Liver (tissue), 9 donors: ENCODE results near the gene NTNG2. TPM values are rescaled to one million over a fixed set of nuclear protein-coding genes. Genes with fewer than 3 reads are reported as not detected.
A peak's percentile ranks its signal among the peaks of the same experiment; 100 is the strongest.

Experiments used
- DNase-seq: peaks from one replicate; pipeline ENCODE4 v3.0.0-alpha.2; 2017; ENCODE audit warnings: low spot score
- H3K27ac ChIP-seq, 2 donors: one replicate each; pipeline ENCODE4 v1.7.0; 2013; ENCODE audit warnings: inconsistent platforms in 2 of 2, low read length in 2 of 2, control low read depth in 1 of 2, low read depth in 1 of 2, mild to moderate bottlenecking in 1 of 2
- H3K27me3 ChIP-seq, 4 donors: one replicate each; pipeline versions ENCODE4 v1.6.1 to v1.7.0; 2013; ENCODE audit warnings: low read length in 3 of 4, inconsistent platforms in 1 of 4, mild to moderate bottlenecking in 1 of 4, moderate library complexity in 1 of 4; ENCODE audit not compliant: control insufficient read depth in 4 of 4, insufficient read depth in 4 of 4
- H3K36me3 ChIP-seq, 4 donors: one replicate each; pipeline versions ENCODE4 v1.6.1 to v1.7.0; 2013; ENCODE audit warnings: low read length in 3 of 4, mild to moderate bottlenecking in 3 of 4, low read depth in 1 of 4, moderate library complexity in 1 of 4; ENCODE audit not compliant: control insufficient read depth in 4 of 4, insufficient read depth in 3 of 4
- H3K4me1 ChIP-seq, 4 donors: one replicate each; pipeline versions ENCODE4 v1.6.1 to v1.7.0; 2013; ENCODE audit warnings: low read length in 3 of 4, mild to moderate bottlenecking in 3 of 4, moderate library complexity in 1 of 4; ENCODE audit not compliant: control insufficient read depth in 4 of 4, insufficient read depth in 4 of 4
- H3K4me3 ChIP-seq, 3 donors: one replicate each; pipeline versions ENCODE4 v1.6.1 to v1.7.0; 2013; ENCODE audit warnings: low read length in 3 of 3, control low read depth in 1 of 3, low read depth in 1 of 3, mild to moderate bottlenecking in 1 of 3
- H3K9ac ChIP-seq, 2 donors: one replicate each; pipeline ENCODE4 v1.7.0; 2013; ENCODE audit warnings: low read length in 2 of 2, mild to moderate bottlenecking in 2 of 2, moderate library complexity in 2 of 2, control low read depth in 1 of 2, low read depth in 1 of 2
- H3K9me3 ChIP-seq, 4 donors: one replicate each; pipeline versions ENCODE4 v1.6.1 to v1.7.0; 2013; ENCODE audit warnings: low read length in 3 of 4; ENCODE audit not compliant: control insufficient read depth in 4 of 4
- EGR1 ChIP-seq, 2 donors: IDR thresholded peaks; 2 replicates each; pipeline ENCODE4 v1.6.1; 2016 to 2018; ENCODE audit warnings: antibody characterized with exemption in 2 of 2, low read depth in 2 of 2
- FOXA1 ChIP-seq: IDR thresholded peaks from 2 replicates; pipeline ENCODE4 v1.6.1; 2016; ENCODE audit warnings: antibody characterized with exemption
- FOXA2 ChIP-seq: IDR thresholded peaks from 2 replicates; pipeline ENCODE4 v1.6.1; 2016; ENCODE audit warnings: antibody characterized with exemption
- GABPA ChIP-seq, 2 donors: IDR thresholded peaks in 1 of 2; conservative IDR thresholded peaks in 1 of 2; 2 replicates each; pipeline ENCODE4 v1.6.1; 2016; ENCODE audit warnings: antibody characterized with exemption in 2 of 2, mild to moderate bottlenecking in 1 of 2, moderate library complexity in 1 of 2
- HNF4A ChIP-seq, 2 donors: conservative IDR thresholded peaks; 2 replicates each; pipeline ENCODE4 v1.6.1; 2016; ENCODE audit warnings: antibody characterized with exemption in 2 of 2, mild to moderate bottlenecking in 2 of 2
- HNF4G ChIP-seq: IDR thresholded peaks from 2 replicates; pipeline ENCODE4 v1.6.1; 2016; ENCODE audit warnings: antibody characterized with exemption
- JUND ChIP-seq, 2 donors: IDR thresholded peaks; 2 replicates each; pipeline ENCODE4 v1.6.1; 2016; ENCODE audit warnings: antibody characterized with exemption in 2 of 2
- NR2F2 ChIP-seq: IDR thresholded peaks from 2 replicates; pipeline ENCODE4 v1.6.1; 2016; ENCODE audit warnings: antibody characterized with exemption
- RAD21 ChIP-seq, 2 donors: IDR thresholded peaks; 2 replicates each; pipeline ENCODE4 v1.6.1; 2016; ENCODE audit warnings: antibody characterized with exemption in 2 of 2, mild to moderate bottlenecking in 2 of 2
- RXRA ChIP-seq, 2 donors: IDR thresholded peaks; 2 replicates each; pipeline ENCODE4 v1.6.1; 2017 to 2018; ENCODE audit warnings: antibody characterized with exemption in 2 of 2, mild to moderate bottlenecking in 1 of 2
- SP1 ChIP-seq: IDR thresholded peaks from 2 replicates; pipeline ENCODE4 v1.6.1; 2018; ENCODE audit warnings: antibody characterized with exemption, mild to moderate bottlenecking
- YY1 ChIP-seq: IDR thresholded peaks from 2 replicates; pipeline ENCODE4 v1.6.1; 2016; ENCODE audit warnings: antibody characterized with exemption, mild to moderate bottlenecking
- WGBS: extraction: QIAGEN DNeasy Blood & Tissue Kit; methylation state at CpG from one replicate; pipeline ENCODE4 v1.1.7; 2013; 5-methylcytosine and 5-hydroxymethylcytosine counted together
- polyA plus RNA-seq, 2 donors: library from polyadenylated mRNA; stranded (reverse) in 1 of 2; unstranded in 1 of 2; fragments of 200-250 nt in 1 of 2; fragments of >200 nt in 1 of 2; fragmentation: Nextera tagmentation in 1 of 2; extraction: Ambion mirVana in 1 of 2; gene quantifications; one replicate each; pipeline versions ENCODE4 v1.2.1 to v1.2.3, GENCODE V29; 2013 to 2015
- total RNA-seq, 2 donors: library from RNA; depleted of rRNA; stranded (reverse); fragments of >200 nt; gene quantifications; one replicate each; pipeline ENCODE4 v1.2.3, GENCODE V29; 2014
- TF ChIP-seq, protein P1 (sequence below): fragments of 150-350 bp; IDR thresholded peaks from 2 replicates; pipeline ENCODE4 v1.5.1; 2017; ENCODE audit warnings: improper control_type of control experiment, low read depth, low read length; ENCODE audit not compliant: missing input control
- TF ChIP-seq, protein P2 (sequence below): IDR thresholded peaks from 2 replicates; pipeline ENCODE4 v1.6.1; 2016; ENCODE audit warnings: antibody characterized with exemption
- TF ChIP-seq, protein P3 (sequence below): IDR thresholded peaks from 2 replicates; pipeline ENCODE4 v1.6.1; 2016; ENCODE audit warnings: antibody characterized with exemption
- TF ChIP-seq, protein P4 (sequence below): IDR thresholded peaks from 2 replicates; pipeline ENCODE4 v1.6.1; 2016; ENCODE audit warnings: antibody characterized with exemption
- donor health status: healthy.
- donor health status: healthy.
- donor health status: healthy.
- donor health status: healthy.
- donor health status: healthy.

The NTNG2 gene
- total and polyA plus RNA-seq, 4 donors, result 0.12 to 0.42 (median 0.28) TPM; not detected in 1

GRCh38 chr9:132235894-132236661 lies 74.2 kb downstream of the NTNG2 start:
- DNase-seq, result peak; percentile 80
- Histone ChIP-seq H3K9ac (no peak overlapping the region), H3K9me3 (no peaks in the 10 kb centered on the region), H3K27ac (no peak overlapping the region), H3K4me1 (peaks cover 0 to 4% (median 0%) of the 10 kb centered on the region in 4 donors), H3K27me3 (peaks cover 0 to 4% (median 1%) of the 10 kb centered on the region in 4 donors), H3K36me3 (no peaks in the 10 kb centered on the region), H3K4me3 (no peak overlapping the region)
- TF ChIP-seq YY1, result no peak
- no peak for TF ChIP-seq FOXA1
- TF ChIP-seq JUND (IDR thresholded peaks at IDR 0.05), result no peak
- TF ChIP-seq EGR1 (IDR thresholded peaks at IDR 0.05; ENCODE audit: low read depth in 2 of 2), result no peak
- no peak for TF ChIP-seq SP1
- peak; percentile 91 to 95 for TF ChIP-seq RAD21 (IDR thresholded peaks at IDR 0.05)
- TF ChIP-seq, protein P1, sequence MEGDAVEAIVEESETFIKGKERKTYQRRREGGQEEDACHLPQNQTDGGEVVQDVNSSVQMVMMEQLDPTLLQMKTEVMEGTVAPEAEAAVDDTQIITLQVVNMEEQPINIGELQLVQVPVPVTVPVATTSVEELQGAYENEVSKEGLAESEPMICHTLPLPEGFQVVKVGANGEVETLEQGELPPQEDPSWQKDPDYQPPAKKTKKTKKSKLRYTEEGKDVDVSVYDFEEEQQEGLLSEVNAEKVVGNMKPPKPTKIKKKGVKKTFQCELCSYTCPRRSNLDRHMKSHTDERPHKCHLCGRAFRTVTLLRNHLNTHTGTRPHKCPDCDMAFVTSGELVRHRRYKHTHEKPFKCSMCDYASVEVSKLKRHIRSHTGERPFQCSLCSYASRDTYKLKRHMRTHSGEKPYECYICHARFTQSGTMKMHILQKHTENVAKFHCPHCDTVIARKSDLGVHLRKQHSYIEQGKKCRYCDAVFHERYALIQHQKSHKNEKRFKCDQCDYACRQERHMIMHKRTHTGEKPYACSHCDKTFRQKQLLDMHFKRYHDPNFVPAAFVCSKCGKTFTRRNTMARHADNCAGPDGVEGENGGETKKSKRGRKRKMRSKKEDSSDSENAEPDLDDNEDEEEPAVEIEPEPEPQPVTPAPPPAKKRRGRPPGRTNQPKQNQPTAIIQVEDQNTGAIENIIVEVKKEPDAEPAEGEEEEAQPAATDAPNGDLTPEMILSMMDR, result peak; percentile 89
- 46% methylated on average over 19 of the region's 19 CpGs for WGBS

- Histone ChIP-seq H3K36me3 (no peaks in the 10 kb centered on the region), H3K4me3 (no peak overlapping the region), H3K9me3 (no peaks in the 10 kb centered on the region), H3K27me3 (peaks cover 0 to 2% (median 0%) of the 10 kb centered on the region in 4 donors), H3K27ac (no peak overlapping the region), H3K4me1 (peaks cover 5 to 9% (median 5%) of the 10 kb centered on the region in 4 donors), H3K9ac (no peak overlapping the region)
- whole genome bisulfite sequencing, result 44% methylated on average over 18 of the region's 18 CpGs
- TF ChIP-seq YY1 (no peak), RAD21 (IDR thresholded peaks at IDR 0.05) (no peak), SP1 (no peak), HNF4A (conservative IDR thresholded peaks at IDR 0.05) (no peak), GABPA (IDR thresholded peaks at IDR 0.05 in 1 of 2, conservative IDR thresholded peaks at IDR 0.05 in 1 of 2) (no peak)
- TF ChIP-seq, protein P2, sequence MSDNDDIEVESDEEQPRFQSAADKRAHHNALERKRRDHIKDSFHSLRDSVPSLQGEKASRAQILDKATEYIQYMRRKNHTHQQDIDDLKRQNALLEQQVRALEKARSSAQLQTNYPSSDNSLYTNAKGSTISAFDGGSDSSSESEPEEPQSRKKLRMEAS, result no peak
- TF ChIP-seq, protein P3, sequence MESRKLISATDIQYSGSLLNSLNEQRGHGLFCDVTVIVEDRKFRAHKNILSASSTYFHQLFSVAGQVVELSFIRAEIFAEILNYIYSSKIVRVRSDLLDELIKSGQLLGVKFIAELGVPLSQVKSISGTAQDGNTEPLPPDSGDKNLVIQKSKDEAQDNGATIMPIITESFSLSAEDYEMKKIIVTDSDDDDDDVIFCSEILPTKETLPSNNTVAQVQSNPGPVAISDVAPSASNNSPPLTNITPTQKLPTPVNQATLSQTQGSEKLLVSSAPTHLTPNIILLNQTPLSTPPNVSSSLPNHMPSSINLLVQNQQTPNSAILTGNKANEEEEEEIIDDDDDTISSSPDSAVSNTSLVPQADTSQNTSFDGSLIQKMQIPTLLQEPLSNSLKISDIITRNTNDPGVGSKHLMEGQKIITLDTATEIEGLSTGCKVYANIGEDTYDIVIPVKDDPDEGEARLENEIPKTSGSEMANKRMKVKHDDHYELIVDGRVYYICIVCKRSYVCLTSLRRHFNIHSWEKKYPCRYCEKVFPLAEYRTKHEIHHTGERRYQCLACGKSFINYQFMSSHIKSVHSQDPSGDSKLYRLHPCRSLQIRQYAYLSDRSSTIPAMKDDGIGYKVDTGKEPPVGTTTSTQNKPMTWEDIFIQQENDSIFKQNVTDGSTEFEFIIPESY, result no peak
- DNase-seq, result no peak
Measured at GRCh38 chr9:132236662-132237311, 74.9 kb downstream of the NTNG2 start.

DNA sequence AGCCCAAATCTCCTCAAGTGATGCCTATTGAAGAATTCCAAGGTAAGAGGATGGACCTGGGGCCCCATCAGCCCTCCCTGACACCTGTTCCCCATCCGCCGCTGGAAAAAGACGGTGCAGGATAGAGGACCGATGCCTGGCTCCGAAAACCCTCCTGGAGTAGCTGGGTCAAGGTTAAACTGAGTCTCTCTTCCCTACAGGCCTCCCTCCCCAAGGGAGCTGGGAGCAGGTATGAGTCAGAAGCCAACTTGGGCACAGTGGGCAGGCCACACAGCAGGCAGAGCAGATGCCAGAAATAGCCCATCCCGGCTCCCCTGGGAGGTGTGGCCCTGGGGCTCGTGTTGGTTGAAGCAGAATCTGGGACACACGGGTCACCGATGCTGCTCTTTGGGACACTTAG lies 75.6 kb downstream of the NTNG2 start:
- Histone ChIP-seq H3K9me3 (no peaks in the 10 kb centered on the region), H3K27ac (no peak overlapping the region), H3K36me3 (no peaks in the 10 kb centered on the region), H3K27me3 (no peaks in the 10 kb centered on the region), H3K4me3 (no peak overlapping the region), H3K9ac (no peak overlapping the region), H3K4me1 (peaks cover 5 to 16% (median 9%) of the 10 kb centered on the region in 4 donors)
- 66% methylated on average over 9 of the region's 9 CpGs for WGBS
- DNase-seq, result no peak
- no peak for TF ChIP-seq RAD21 (IDR thresholded peaks at IDR 0.05)
- TF ChIP-seq, protein P1, result no peak
- TF ChIP-seq GABPA (IDR thresholded peaks at IDR 0.05 in 1 of 2, conservative IDR thresholded peaks at IDR 0.05 in 1 of 2), result no peak
- TF ChIP-seq EGR1 (IDR thresholded peaks at IDR 0.05; ENCODE audit: low read depth in 2 of 2), result no peak
- TF ChIP-seq RXRA (IDR thresholded peaks at IDR 0.05), result no peak
- TF ChIP-seq, protein P2, result no peak
- TF ChIP-seq YY1, result no peak
- no peak for TF ChIP-seq FOXA2
- TF ChIP-seq JUND (IDR thresholded peaks at IDR 0.05), result no peak
- TF ChIP-seq, protein P4, sequence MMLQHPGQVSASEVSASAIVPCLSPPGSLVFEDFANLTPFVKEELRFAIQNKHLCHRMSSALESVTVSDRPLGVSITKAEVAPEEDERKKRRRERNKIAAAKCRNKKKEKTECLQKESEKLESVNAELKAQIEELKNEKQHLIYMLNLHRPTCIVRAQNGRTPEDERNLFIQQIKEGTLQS, result no peak
- TF ChIP-seq NR2F2, result no peak
- no peak for TF ChIP-seq HNF4G
